Muscle layer of colon (tissue), 2 donors: ENCODE data around the gene CAMKMT.

Experiments used
- H3K27ac ChIP-seq: one replicate; pipeline ENCODE4 v1.7.0; 2013; ENCODE audit warnings: low read depth, mild to moderate bottlenecking, low read length, moderate library complexity
- H3K27me3 ChIP-seq, 2 donors: one replicate each; pipeline ENCODE4 v1.7.0; 2013; ENCODE audit warnings: low read length in 2 of 2, mild to moderate bottlenecking in 2 of 2; ENCODE audit not compliant: insufficient read depth in 2 of 2, control insufficient read depth in 1 of 2
- H3K36me3 ChIP-seq: one replicate; pipeline ENCODE4 v1.7.0; 2013; ENCODE audit warnings: mild to moderate bottlenecking, low read length; ENCODE audit not compliant: insufficient read depth
- H3K4me1 ChIP-seq: one replicate; pipeline ENCODE4 v1.7.0; 2013; ENCODE audit warnings: mild to moderate bottlenecking, low read length; ENCODE audit not compliant: insufficient read depth
- H3K4me3 ChIP-seq, 2 donors: one replicate each; pipeline ENCODE4 v1.7.0; 2013; ENCODE audit warnings: low read length in 2 of 2, low read depth in 1 of 2, mild to moderate bottlenecking in 1 of 2, moderate library complexity in 1 of 2
- H3K9ac ChIP-seq: one replicate; pipeline ENCODE4 v1.7.0; 2013; ENCODE audit warnings: low read length
- H3K9me3 ChIP-seq: one replicate; pipeline ENCODE4 v1.7.0; 2013; ENCODE audit warnings: mild to moderate bottlenecking, low read length
- donor health status: abdominal sarcoma.
- donor health status: Adenocarcinoma of cecum.

CAMKMT gene

GRCh38 chr2:44605511-44605910, 243.8 kb downstream of the CAMKMT start:
- no peaks in the 10 kb centered on the region for H3K9me3 ChIP-seq
- H3K4me1 ChIP-seq, result no peaks in the 10 kb centered on the region
- H3K9ac ChIP-seq, result no peak overlapping the region
- no peaks in the 10 kb centered on the region for H3K27me3 ChIP-seq
- no peak overlapping the region for H3K4me3 ChIP-seq
- no peaks in the 10 kb centered on the region for H3K36me3 ChIP-seq
- H3K27ac ChIP-seq, result no peak overlapping the region

GRCh38 chr2:44612276-44612675, 250.5 kb downstream of the CAMKMT start:
- H3K27me3 ChIP-seq, result no peaks in the 10 kb centered on the region
- no peaks in the 10 kb centered on the region for H3K9me3 ChIP-seq
- H3K4me3 ChIP-seq, result no peak overlapping the region
- no peaks in the 10 kb centered on the region for H3K4me1 ChIP-seq
- no peak overlapping the region for H3K27ac ChIP-seq
- H3K36me3 ChIP-seq, result no peaks in the 10 kb centered on the region
- no peak overlapping the region for H3K9ac ChIP-seq

- Histone ChIP-seq H3K4me3 (no peak overlapping the region), H3K9ac (no peak overlapping the region), H3K36me3 (no peaks in the 10 kb centered on the region), H3K27me3 (no peaks in the 10 kb centered on the region), H3K9me3 (no peaks in the 10 kb centered on the region), H3K4me1 (no peaks in the 10 kb centered on the region), H3K27ac (no peak overlapping the region)
Measured at GRCh38 chr2:44614940-44615339, 253.2 kb downstream of the CAMKMT start.

GRCh38 chr2:44615950-44616518, 254.3 kb downstream of the CAMKMT start:
- no peaks in the 10 kb centered on the region for H3K4me1 ChIP-seq
- no peaks in the 10 kb centered on the region for H3K27me3 ChIP-seq
- no peaks in the 10 kb centered on the region for H3K9me3 ChIP-seq
- no peaks in the 10 kb centered on the region for H3K36me3 ChIP-seq
- H3K27ac ChIP-seq, result no peak overlapping the region
- H3K9ac ChIP-seq, result no peak overlapping the region
- no peak overlapping the region for H3K4me3 ChIP-seq

DNA sequence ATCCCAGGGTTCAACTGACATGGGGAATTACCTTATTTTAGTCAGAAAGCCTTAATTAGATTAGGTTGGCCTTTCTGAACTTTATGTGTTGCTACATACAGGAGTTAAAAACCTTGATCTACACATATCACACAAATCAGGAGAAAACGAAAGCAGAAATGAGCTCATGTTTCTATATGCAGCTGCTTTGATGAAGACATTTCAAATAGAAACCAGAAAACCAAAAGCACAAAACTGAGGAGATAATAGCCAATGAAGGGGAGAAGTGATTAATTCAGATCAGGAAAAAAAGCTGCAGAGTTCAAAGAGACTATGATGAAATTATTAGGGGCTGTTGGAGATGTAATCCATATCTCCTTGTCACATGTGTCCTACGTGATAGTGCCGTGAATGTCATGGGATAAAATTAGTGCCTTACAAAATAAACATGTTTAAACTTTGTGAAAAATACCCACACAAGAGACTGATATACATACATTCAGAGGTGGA, 255.0 kb downstream of the CAMKMT start:
- H3K9ac ChIP-seq, result no peak overlapping the region
- no peaks in the 10 kb centered on the region for H3K4me1 ChIP-seq
- H3K36me3 ChIP-seq, result no peaks in the 10 kb centered on the region
- no peaks in the 10 kb centered on the region for H3K9me3 ChIP-seq
- no peaks in the 10 kb centered on the region for H3K27me3 ChIP-seq
- no peak overlapping the region for H3K27ac ChIP-seq
- no peak overlapping the region for H3K4me3 ChIP-seq

- no peaks in the 10 kb centered on the region for H3K9me3 ChIP-seq
- no peak overlapping the region for H3K9ac ChIP-seq
- H3K4me1 ChIP-seq, result no peaks in the 10 kb centered on the region
- no peak overlapping the region for H3K27ac ChIP-seq
- H3K4me3 ChIP-seq, result no peak overlapping the region
- no peaks in the 10 kb centered on the region for H3K27me3 ChIP-seq
- no peaks in the 10 kb centered on the region for H3K36me3 ChIP-seq
Measured at GRCh38 chr2:44618251-44619023, 256.7 kb downstream of the CAMKMT start.

DNA sequence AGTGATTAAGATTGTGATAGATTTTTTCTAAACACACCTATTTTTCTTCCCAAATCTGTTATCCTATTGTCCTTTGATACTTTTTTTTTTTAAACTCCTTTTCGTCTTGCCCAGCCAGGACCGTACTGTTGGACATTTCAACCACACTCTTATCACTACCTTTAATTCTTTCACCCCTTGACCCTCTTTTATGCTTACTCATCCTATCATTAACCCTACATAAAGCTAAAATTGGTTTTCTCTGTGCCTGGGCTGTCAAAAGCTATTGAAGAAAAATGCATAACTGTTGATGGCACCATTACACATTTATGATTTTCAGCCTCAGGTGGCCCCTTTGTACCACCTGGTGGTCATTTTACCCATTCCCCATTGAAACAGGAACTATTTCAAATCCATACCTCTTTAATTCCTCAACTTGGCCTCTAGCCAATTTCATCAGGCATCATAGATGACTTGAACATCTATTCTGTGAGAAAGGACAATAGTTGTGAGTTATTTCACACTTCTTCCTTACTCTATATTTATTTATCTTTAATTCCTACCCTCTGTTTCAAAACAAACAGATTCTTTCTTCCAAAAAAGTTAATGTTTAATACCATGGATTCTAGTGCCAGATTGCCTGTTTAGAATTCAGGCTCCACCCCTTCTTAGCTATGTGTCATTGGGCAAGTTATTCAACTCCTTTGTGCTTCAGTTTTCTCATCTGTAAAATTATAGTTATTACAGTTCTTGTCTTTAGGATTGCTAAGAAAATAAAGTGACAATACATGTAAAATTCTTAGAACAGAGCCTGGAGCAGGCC, 258.6 kb downstream of the CAMKMT start:
- H3K4me1 ChIP-seq, result no peaks in the 10 kb centered on the region
- H3K4me3 ChIP-seq, result no peak overlapping the region

GRCh38 chr2:44623622-44624351, 262.0 kb downstream of the CAMKMT start:
- Histone ChIP-seq H3K9ac (no peak overlapping the region), H3K27me3 (no peaks in the 10 kb centered on the region), H3K4me1 (no peaks in the 10 kb centered on the region), H3K27ac (no peak overlapping the region), H3K4me3 (no peak overlapping the region), H3K9me3 (no peaks in the 10 kb centered on the region), H3K36me3 (no peaks in the 10 kb centered on the region)

More for the DNA sequence above, 258.6 kb downstream of the CAMKMT start:
- Histone ChIP-seq H3K9ac (no peak overlapping the region), H3K36me3 (no peaks in the 10 kb centered on the region), H3K27ac (no peak overlapping the region), H3K27me3 (no peaks in the 10 kb centered on the region), H3K9me3 (no peaks in the 10 kb centered on the region)

- Histone ChIP-seq H3K4me3 (no peak overlapping the region), H3K4me1 (no peaks in the 10 kb centered on the region), H3K27ac (no peak overlapping the region), H3K27me3 (no peaks in the 10 kb centered on the region), H3K9ac (no peak overlapping the region), H3K36me3 (no peaks in the 10 kb centered on the region), H3K9me3 (no peaks in the 10 kb centered on the region)
Measured at GRCh38 chr2:44628297-44628696, 266.6 kb downstream of the CAMKMT start.

GRCh38 chr2:44632931-44633689, 271.4 kb downstream of the CAMKMT start:
- no peaks in the 10 kb centered on the region for H3K4me1 ChIP-seq
- no peaks in the 10 kb centered on the region for H3K36me3 ChIP-seq
- no peaks in the 10 kb centered on the region for H3K9me3 ChIP-seq
- H3K27me3 ChIP-seq, result no peaks in the 10 kb centered on the region
- H3K27ac ChIP-seq, result no peak overlapping the region
- H3K4me3 ChIP-seq, result no peak overlapping the region
- H3K9ac ChIP-seq, result no peak overlapping the region
